Measurements from ENCODE around the gene ZC3H11A.
"Not testable (repeated sequence)": the region's sequence is repeated elsewhere in the genome, so short reads cannot be mapped to it uniquely, and the experiment has no call there.

The ZC3H11A gene

GRCh38 chr1:203778789-203779188 is 16.6 kb upstream of the ZC3H11A start:
- DNase-seq (ENCODE audit: insufficient read length, low spot score): no peak
- FAIRE-seq: no peak

- no peak for DNase-seq (ENCODE audit: insufficient read length, low spot score)
- no peak for FAIRE-seq
Observed at GRCh38 chr1:203781962-203782361, 13.5 kb upstream of the ZC3H11A start.

- FAIRE-seq: no peak
- DNase-seq (ENCODE audit: insufficient read length, low spot score): no peak
Observed at GRCh38 chr1:203789966-203790365, 5.5 kb upstream of the ZC3H11A start.

GRCh38 chr1:203791498-203791897 is 3.9 kb upstream of the ZC3H11A start:
- FAIRE-seq (no peak), DNase-seq (ENCODE audit: insufficient read length, low spot score) (no peak)

GRCh38 chr1:203792486-203792885 is 2.9 kb upstream of the ZC3H11A start:
- DNase-seq (ENCODE audit: insufficient read length, low spot score): no peak
- FAIRE-seq: no peak

GRCh38 chr1:203793561-203793960 is 1.9 kb upstream of the ZC3H11A start:
- DNase-seq (ENCODE audit: insufficient read length, low spot score); FAIRE-seq: not testable (repeated sequence)

- DNase-seq (ENCODE audit: insufficient read length, low spot score) (no peak), FAIRE-seq (no peak)
Observed at GRCh38 chr1:203794764-203795440, 521 bp upstream of the ZC3H11A start.

- FAIRE-seq: no peak
Observed at GRCh38 chr1:203796236-203796605, 798 bp downstream of the ZC3H11A start.

GRCh38 chr1:203797216-203797615 is 1.8 kb downstream of the ZC3H11A start:
- no peak for DNase-seq (ENCODE audit: insufficient read length, low spot score)
- FAIRE-seq: no peak

More at GRCh38 chr1:203796236-203796605, 798 bp downstream of the ZC3H11A start:
- no peak for DNase-seq (ENCODE audit: insufficient read length, low spot score)

GRCh38 chr1:203797948-203798655 is 2.7 kb downstream of the ZC3H11A start:
- DNase-seq (ENCODE audit: insufficient read length, low spot score) (no peak), FAIRE-seq (no peak)

GRCh38 chr1:203799157-203799556 is 3.7 kb downstream of the ZC3H11A start:
- FAIRE-seq (no peak), DNase-seq (ENCODE audit: insufficient read length, low spot score) (no peak)

- DNase-seq (ENCODE audit: insufficient read length, low spot score): no peak
- FAIRE-seq: no peak
Observed at GRCh38 chr1:203799971-203800370, 4.5 kb downstream of the ZC3H11A start.

- FAIRE-seq (no peak), DNase-seq (ENCODE audit: insufficient read length, low spot score) (no peak)
Observed at GRCh38 chr1:203805689-203806088, 10.3 kb downstream of the ZC3H11A start.

- no peak for DNase-seq (ENCODE audit: insufficient read length, low spot score)
- no peak for FAIRE-seq
Observed at GRCh38 chr1:203807196-203807595, 11.8 kb downstream of the ZC3H11A start.

- no peak for DNase-seq (ENCODE audit: insufficient read length, low spot score)
- FAIRE-seq: no peak
Observed at GRCh38 chr1:203813581-203814341, 18.3 kb downstream of the ZC3H11A start.

GRCh38 chr1:203818399-203818798 is 23.0 kb downstream of the ZC3H11A start:
- DNase-seq (ENCODE audit: insufficient read length, low spot score) (no peak), FAIRE-seq (no peak)

- FAIRE-seq (no peak), DNase-seq (ENCODE audit: insufficient read length, low spot score) (no peak)
Observed at GRCh38 chr1:203823306-203823705, 27.9 kb downstream of the ZC3H11A start.

GRCh38 chr1:203826175-203826574 is 30.8 kb downstream of the ZC3H11A start:
- DNase-seq (ENCODE audit: insufficient read length, low spot score) (no peak), FAIRE-seq (no peak)

- DNase-seq (ENCODE audit: insufficient read length, low spot score): no peak
- FAIRE-seq: no peak
Observed at GRCh38 chr1:203828002-203828401, 32.6 kb downstream of the ZC3H11A start.

GRCh38 chr1:203828503-203828902 is 33.1 kb downstream of the ZC3H11A start:
- FAIRE-seq (no peak), DNase-seq (ENCODE audit: insufficient read length, low spot score) (no peak)

- FAIRE-seq: not testable (repeated sequence)
Observed at GRCh38 chr1:203829247-203829646, 33.8 kb downstream of the ZC3H11A start.

GRCh38 chr1:203835476-203835875 is 40.1 kb downstream of the ZC3H11A start:
- FAIRE-seq: no peak
- DNase-seq (ENCODE audit: insufficient read length, low spot score): no peak

More at GRCh38 chr1:203829247-203829646, 33.8 kb downstream of the ZC3H11A start:
- not testable (repeated sequence) for DNase-seq (ENCODE audit: insufficient read length, low spot score)
